Eye (tissue), 1 donor: ENCODE data around the gene RPL13.

Source experiments
- DNase-seq: peaks from one replicate; pipeline ENCODE4 v3.0.0-alpha.2; 2015

RPL13 gene

GRCh38 chr16:89600956-89601355 lies 40.5 kb downstream of the RPL13 start:
- DNase-seq: no peak

DNA sequence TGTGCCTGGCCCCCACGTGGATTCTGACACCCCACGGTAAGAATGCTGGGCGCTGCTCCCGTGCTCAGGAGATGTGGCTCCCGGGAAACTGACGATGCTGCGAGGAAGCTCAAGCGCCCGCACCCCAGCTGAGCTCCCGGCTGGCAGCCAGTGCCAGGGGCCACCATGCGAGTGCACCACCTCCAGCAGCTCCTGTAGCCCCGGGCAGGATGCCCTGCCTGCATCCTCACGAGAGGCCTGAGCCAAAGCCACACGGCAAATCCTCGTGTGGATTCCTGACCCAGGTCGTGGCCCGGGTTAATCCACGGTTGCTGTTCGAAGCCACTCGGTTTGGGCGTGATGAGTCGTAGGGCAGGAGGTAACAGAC lies 41.4 kb downstream of the RPL13 start:
- DNase-seq: no peak

DNA sequence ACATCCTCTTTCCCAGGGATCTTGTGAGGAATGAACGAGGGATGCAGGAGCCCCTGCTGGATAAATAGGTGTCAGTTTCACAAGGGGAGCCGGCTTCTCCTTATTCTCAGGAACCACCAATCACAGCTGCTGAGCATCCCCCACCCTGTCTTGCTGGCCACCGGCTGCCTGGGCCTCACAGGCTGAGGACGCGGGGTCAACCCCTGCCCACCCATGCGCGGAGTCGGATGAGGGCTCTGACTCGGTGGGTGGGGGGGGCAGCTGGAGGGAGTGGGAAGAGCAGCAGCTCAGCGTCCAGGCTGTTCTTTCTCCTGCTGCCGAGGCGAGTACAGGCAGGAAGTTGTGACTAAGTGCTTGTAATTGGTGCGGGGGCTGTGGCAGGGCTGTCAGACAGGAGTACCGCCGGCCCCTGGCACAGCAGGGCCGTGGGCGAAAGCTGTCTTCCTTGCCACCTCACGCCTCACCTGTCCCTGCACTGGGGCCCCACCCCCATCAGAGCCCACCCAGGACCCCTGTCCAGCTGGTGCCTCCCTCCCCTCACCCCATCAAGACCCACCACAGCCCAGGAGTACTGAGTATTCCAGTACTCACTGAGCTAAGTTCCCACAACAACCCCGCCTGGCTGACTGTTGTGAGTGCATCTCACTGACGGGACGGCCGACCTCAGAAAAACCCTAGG lies 41.9 kb downstream of the RPL13 start:
- peak; percentile 90 for DNase-seq

DNA sequence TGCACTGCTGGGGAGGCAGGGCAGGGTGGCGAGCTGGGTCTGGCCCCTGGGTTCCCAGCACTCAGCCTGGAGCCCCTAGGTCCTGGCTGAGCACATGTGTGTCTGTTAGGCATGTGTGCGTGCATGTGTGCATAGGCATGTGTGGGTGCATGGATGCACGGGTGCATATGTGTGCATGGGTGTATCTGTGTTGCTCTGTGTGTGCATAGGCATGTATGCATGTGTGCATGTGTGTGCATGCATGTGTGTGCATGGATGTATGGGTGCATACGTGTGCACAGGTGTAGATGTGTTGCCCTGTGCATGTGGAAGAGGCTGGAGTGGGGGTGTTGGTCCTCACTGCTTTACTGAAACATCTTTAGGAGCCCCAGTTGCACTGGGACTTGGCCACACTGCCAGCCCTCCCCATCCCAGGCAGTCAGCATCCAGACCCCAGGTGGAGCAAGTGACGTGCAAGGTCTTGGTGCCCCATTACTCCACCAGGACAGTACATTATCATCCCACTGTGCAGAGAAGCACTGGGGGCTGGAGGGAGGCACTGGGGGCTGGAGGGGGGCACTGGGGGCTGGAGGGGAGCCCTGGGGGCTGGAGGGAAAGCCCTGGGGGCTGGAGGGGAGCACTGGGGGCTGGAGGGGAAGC lies 42.6 kb downstream of the RPL13 start:
- no peak for DNase-seq

GRCh38 chr16:89604764-89605163 lies 44.3 kb downstream of the RPL13 start:
- no peak for DNase-seq

- DNase-seq: no peak
Observed at GRCh38 chr16:89605186-89605970, 44.9 kb downstream of the RPL13 start.

GRCh38 chr16:89606006-89606405 lies 45.5 kb downstream of the RPL13 start:
- DNase-seq: no peak

- DNase-seq: no peak
Observed at GRCh38 chr16:89607453-89607852, 47.0 kb downstream of the RPL13 start.

DNA sequence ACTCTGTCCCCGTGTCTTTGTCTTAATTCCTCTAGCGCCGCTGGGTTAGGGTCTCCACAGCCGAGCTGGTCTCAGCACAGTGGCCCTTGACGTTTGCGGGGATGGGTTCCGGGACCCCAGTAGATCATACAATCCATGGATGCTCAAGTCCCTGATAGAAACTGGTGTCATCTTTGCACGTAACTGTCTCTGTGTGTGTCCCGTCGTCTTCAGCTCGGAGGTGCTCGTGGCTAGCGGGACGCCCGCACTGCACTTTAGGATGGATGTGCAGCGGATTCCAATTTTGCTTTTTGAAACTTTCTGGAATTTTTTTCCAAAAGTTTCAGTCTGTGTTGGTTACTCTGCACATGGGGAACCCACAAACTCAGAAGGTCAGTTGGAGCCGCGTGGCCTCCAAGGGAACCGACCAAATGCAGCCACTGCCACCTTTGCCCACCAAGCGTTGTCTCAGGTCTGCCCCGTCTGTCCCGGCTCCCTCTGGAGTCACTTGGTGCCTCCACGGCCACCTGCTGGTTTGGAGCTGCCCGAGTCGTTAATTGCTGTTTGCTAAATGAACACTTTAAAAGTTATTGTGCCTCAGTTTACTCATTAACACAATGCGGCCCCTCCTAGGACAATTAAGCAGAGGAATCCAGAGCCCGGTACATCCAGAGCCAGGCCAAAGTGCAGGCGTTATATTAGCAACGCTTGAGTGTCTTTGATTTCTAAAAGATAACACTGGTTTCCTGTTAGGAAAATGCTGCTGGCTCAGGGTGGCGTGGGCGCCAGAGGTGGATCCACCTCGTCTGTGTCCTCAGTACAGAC lies 47.7 kb downstream of the RPL13 start:
- no peak for DNase-seq

DNA sequence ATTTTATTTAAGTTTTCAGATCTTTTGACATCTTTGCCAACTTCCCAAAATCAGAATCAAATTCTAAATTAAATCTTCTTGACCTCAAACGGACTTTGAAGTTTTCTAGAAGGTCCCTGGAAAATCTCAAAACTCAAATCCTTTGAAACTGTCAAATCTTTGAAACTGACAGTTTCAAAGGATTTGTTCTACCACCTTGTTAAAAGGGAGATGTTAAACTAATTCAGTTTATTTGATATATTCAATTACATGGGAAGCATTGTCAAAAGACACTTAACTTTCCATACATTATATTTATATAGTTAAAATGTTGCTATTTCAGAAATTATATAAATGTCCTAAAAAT lies 49.6 kb downstream of the RPL13 start:
- DNase-seq: no peak

- DNase-seq: peak; percentile 60
Observed at GRCh38 chr16:89612415-89613166, 52.1 kb downstream of the RPL13 start.

DNA sequence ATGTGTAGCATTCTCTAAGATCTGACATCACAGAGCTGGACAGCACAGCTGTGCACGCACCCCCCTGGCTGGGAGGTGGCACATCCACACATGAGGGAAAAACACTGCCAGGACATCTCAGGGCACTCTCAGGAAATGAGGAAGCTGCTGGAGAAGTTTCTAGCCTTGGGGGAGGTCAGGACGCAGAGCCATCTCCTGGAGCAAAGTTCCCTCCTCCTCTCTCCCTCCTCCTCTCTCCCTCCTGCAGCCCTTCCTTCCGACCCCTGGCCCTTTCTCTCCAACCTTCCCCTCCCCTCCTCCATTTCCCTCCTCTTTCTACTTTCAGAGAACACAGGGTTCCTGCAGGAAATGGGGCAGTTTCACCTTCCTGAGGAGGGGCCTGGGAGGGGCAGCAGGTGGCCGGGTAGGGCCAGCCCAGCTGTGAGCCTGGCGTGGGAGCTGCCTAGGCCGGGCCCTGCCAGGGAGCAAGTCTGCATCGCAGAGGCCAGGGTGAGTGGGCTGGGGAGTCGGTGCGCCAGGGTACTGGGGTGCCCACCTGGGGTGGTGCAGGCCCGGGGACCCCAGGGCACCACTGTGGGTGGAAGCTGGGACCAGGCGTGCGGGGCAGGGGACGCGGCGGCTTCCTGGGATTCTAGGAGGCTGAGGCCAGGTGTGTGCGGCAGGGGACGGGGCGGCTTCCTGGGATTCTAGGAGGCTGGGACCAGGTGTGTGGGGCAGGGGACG lies 52.9 kb downstream of the RPL13 start, which contains the start of gene DPEP1:
DPEP1 (plus strand) TSS at position 412 of the 723 bp plus-strand sequence. CDS start 16,769 bp downstream, outside the sequence.
- DNase-seq: no peak

DNA sequence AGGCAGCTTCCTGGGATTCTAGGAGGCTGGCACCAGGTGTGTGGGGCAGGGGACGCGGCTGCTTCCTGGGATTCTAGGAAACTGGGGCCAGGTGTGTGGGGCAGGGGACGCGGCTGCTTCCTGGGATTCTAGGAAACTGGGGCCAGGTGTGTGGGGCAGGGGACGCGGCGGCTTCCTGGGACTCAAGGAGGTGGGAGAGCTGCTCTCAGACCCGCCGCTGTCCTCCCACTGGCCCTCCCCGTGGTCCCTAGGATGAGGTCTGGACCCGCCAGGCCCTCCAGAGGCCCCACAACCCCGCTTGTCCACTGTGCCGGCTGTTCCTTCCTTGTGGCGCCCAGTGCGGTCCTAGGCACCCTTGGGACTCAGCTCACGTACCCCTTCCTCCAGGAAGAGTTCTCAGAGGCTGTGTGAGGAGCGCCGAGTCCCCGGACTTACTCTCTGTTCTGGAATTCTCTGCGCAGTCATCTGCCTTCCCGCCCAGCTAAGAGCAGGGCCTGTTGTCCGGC lies 53.5 kb downstream of the RPL13 start:
- no peak for DNase-seq
